Measurements from ENCODE around the gene SIRT2.

- TF ChIP-seq SP1 (IDR thresholded peaks at IDR 0.05) (no peak), ELF4 (IDR thresholded peaks at IDR 0.05) (no peak), ZNF384 (IDR thresholded peaks at IDR 0.05) (no peak), FOXA1 (IDR thresholded peaks at IDR 0.05) (no peak), PKNOX1 (IDR thresholded peaks at IDR 0.05) (no peak), LEF1 (IDR thresholded peaks at IDR 0.05; ENCODE audit: borderline replicate concordance) (no peak)
Observed at GRCh38 chr19:38883286-38883685, 16.1 kb downstream of the SIRT2 start.

Data from HEK293T (cell line).